Nephron progenitor cell (in vitro differentiated cells): Measurements from ENCODE around the gene ABCG4.

Source experiments
- DNase-seq: peaks from one replicate; pipeline ENCODE4 v3.0.0; 2021
- H3K27ac Mint-ChIP-seq: 2 replicates; pipeline ENCODE4 v1.8.0; 2021; ENCODE audit warnings: mild to moderate bottlenecking, moderate library complexity, mixed read lengths
- H3K27me3 Mint-ChIP-seq: 2 replicates; pipeline ENCODE4 v1.8.0; 2021; ENCODE audit warnings: mild to moderate bottlenecking, low read depth, mixed read lengths; ENCODE audit not compliant: poor library complexity
- H3K36me3 Mint-ChIP-seq: 2 replicates; pipeline ENCODE4 v1.8.0; 2021; ENCODE audit warnings: low read depth, mixed read lengths
- H3K4me1 Mint-ChIP-seq: 2 replicates; pipeline ENCODE4 v1.8.0; 2021; ENCODE audit warnings: mixed read lengths
- H3K4me3 Mint-ChIP-seq: 2 replicates; pipeline ENCODE4 v1.8.0; 2021; ENCODE audit warnings: mild to moderate bottlenecking, moderate library complexity, mixed read lengths
- H3K9me3 Mint-ChIP-seq: 2 replicates; pipeline ENCODE4 v1.8.0; 2021; ENCODE audit warnings: mild to moderate bottlenecking, moderate library complexity, mixed read lengths
- CTCF ChIP-seq: fragments of 200-600 bp; sonication (generic); IDR thresholded peaks from 2 replicates; pipeline ENCODE4 v1.5.0; 2021; ENCODE audit warnings: antibody characterized with exemption

Gene ABCG4

GRCh38 chr11:119207415-119207960, 58.6 kb downstream of the ABCG4 start:
- H3K4me3 Mint-ChIP-seq: peak overlapping the region; percentile 98
- H3K9me3 Mint-ChIP-seq: no peaks in the 10 kb centered on the region
- peaks cover 42% of the 10 kb centered on the region for H3K4me1 Mint-ChIP-seq
- DNase-seq: no peak
- H3K36me3 Mint-ChIP-seq: peaks cover 5% of the 10 kb centered on the region
- peaks cover 5% of the 10 kb centered on the region for H3K27me3 Mint-ChIP-seq
- peak overlapping the region; percentile 98 for H3K27ac Mint-ChIP-seq
- no peak for TF ChIP-seq CTCF

GRCh38 chr11:119209186-119209585, 60.3 kb downstream of the ABCG4 start:
- H3K27ac Mint-ChIP-seq: peak overlapping the region; percentile 37
- peaks cover 5% of the 10 kb centered on the region for H3K36me3 Mint-ChIP-seq
- no peak for DNase-seq
- H3K27me3 Mint-ChIP-seq: peaks cover 4% of the 10 kb centered on the region
- no peak for TF ChIP-seq CTCF
- peak overlapping the region; percentile 47 for H3K4me3 Mint-ChIP-seq
- H3K9me3 Mint-ChIP-seq: no peaks in the 10 kb centered on the region
- peaks cover 46% of the 10 kb centered on the region for H3K4me1 Mint-ChIP-seq

- Mint-ChIP-seq H3K9me3 (no peaks in the 10 kb centered on the region), H3K4me1 (peaks cover 39% of the 10 kb centered on the region), H3K4me3 (no peak overlapping the region), H3K27me3 (peaks cover 2% of the 10 kb centered on the region), H3K36me3 (peaks cover 5% of the 10 kb centered on the region), H3K27ac (no peak overlapping the region)
- TF ChIP-seq CTCF: no peak
- DNase-seq: no peak
Measured at GRCh38 chr11:119210050-119210449, 61.2 kb downstream of the ABCG4 start.
